ENCODE measurements around the gene PRR16.
"Not testable (repeated sequence)": the region's sequence is repeated elsewhere in the genome, so short reads cannot be mapped to it uniquely, and the experiment has no call there.

Gene PRR16

DNA sequence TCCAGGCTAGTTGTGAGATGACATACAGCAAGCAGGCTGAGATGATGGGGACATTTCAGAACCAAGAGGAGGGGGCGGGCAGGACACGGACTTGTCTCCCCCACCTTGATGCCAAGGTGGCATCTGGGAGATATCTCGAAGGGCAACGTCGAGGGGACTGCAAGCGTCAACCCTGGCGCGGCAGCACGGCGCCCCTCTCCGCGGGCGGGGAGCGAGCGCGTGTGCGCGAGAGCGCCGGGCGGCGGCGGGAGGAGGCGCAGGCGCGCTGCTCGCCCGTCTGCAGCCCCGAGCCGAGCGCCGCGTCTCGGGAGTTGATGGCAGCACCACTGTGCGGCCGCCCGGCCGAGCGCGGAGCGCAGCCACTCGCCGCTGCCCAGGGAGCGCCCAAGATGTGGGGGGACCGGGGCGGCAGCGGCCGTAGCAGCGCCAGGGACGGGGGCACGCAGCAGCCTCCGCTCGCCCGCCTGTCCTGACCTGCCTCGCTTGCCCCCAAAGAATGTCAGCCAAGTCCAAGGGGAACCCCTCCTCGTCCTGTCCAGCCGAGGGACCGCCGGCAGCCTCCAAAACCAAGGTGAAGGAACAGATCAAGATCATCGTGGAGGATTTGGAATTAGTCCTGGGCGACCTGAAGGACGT, at the start of gene PRR16:
TSS of gene PRR16 (plus strand) at position 310 of the 636 bp plus-strand sequence.
- DNase-seq (ENCODE audit: low read depth, low spot score), result no peak

DNA sequence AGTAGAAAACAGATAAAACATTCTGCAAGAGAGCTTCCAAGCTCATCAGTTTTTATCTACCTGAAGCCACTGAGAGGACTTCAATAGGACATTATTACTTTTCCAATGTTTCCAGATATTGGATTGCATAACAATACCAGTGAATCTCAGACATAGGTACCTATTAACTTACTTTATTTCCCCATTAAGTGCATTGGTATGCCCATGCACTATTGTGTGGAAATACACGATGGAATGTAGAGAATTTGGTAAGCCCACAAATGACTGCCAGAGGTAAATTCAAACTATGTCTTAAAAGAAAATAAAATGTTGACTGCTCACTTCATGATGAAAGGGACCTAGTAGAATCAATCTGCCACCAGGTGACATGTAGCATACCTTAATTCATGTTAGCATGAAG, 48.1 kb upstream of the PRR16 start:
- DNase-seq (ENCODE audit: low read depth, low spot score), result no peak

DNA sequence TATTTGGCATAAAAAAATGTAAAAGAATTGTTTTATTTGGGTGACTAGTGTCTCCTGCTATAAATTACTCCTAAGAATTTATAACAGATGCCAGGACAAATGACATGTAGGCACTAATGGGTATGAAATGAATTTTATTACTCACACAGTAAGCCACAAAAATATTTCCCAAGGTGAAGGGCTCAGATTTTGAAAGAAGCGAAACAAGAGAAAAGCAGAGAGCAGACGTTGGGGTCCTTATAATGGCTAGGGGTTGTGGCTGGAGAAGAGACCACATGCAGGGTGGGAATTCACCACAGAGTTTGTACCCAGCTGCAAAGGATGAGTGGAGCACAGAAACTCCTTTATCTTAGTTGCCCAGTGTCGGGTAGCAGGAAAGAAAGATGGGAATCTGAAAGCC, 45.0 kb upstream of the PRR16 start:
- no peak for DNase-seq (ENCODE audit: low read depth, low spot score)

DNA sequence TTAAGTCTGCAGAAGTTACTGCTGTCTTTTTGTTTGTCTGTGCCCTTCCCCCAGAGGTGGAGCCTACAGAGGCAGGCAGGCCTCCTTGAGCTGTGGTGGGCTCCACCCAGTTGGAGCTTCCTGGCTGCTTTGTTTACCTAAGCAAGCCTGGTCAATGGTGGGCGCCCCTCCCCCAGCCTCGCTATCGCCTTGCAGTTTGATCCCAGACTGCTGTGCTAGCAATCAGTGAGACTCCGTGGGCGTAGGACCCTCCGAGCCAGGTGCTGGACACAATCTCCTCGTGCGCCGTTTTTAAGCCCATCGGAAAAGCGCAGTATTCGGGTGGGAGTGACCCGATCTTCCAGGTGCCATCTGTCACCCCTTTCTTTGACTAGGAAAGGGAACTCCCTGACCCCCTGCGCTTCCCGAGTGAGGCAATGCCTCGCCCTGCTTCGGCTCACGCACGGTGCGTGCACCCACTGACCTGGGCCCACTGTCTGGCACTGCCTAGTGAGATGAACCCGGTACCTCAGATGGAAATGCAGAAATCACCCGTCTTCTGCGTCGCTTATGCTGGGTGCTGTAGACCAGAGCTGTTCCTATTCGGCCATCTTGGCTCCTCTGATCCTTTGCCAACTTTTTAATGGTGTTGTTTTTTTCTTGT, 37.3 kb upstream of the PRR16 start:
- not testable (repeated sequence) for DNase-seq (ENCODE audit: low read depth, low spot score)

DNA sequence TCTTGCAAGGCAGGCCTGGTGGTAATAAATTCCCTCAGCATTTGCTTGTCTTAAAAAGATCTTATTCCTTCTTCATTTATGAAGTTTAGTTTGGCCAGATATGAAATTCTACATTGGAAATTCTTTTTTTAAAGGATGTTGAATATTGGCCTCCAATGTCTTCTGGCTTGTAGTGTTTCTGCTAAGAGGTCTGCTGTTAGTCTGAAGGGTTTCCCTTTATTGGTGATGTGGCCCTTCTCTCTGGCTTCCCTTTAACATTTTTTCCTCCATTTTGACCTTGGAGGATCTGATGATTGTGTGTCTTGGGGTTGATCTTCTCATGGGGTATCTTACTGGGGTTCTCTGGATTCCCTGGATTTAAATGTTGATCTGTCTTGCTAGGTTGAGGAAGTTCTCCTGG, 33.5 kb upstream of the PRR16 start:
- DNase-seq (ENCODE audit: low read depth, low spot score), result no peak

DNA sequence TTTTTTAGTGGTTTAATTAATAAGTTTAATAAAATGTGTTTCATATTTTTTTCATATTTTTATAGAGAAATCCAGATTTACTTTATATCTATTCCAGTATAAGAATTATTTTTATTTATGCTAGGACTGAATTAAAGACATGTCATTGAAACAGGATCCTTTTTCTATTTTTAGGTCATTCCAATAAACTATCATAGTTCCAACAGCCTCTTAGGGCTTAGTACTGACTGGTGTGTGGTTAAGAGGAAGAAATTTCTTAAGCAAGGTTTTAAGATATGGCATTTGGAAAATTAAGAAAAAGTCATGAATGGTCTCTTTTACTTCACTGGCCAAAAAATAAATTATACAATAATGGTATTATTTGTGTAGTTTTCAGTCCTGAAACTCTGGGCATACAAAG, 31.2 kb upstream of the PRR16 start:
- no peak for DNase-seq (ENCODE audit: low read depth, low spot score)

DNA sequence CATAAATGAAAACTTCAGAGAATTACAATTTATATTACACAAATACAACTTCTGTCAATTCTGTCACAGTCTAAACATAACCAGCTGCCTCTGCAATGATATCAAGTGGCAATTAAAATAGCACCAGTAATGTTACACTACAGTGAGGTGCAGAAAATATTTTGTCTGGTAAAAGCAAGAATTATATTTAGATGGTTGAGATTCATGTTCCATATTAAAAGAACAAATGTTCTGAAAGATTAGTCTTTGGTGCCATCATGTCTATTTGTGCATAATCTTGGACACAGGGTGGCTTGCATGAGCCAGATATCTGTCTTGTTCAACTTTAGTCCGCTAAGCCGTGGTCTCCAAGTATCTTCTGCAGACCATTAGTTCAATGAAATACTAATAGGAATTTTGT, 29.0 kb upstream of the PRR16 start:
- DNase-seq (ENCODE audit: low read depth, low spot score), result no peak

DNA sequence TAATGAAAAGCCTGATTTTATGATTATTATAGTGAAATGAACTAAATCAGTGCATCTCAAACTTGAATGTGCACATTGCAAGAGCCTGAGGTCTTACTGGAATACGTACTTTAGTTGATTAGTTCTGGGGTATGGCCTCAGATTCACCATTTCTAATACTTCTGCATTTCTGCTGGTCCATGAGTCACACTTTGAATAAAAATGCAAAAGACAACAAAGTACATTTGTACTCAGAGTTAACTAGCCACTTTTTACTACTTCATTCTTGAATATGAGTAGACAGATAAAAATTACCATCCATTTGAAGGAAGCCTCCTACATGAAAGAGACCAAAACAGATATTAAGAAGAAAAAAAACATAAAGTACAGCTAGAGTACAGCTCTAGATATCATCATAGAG, 27.1 kb upstream of the PRR16 start:
- no peak for DNase-seq (ENCODE audit: low read depth, low spot score)

DNA sequence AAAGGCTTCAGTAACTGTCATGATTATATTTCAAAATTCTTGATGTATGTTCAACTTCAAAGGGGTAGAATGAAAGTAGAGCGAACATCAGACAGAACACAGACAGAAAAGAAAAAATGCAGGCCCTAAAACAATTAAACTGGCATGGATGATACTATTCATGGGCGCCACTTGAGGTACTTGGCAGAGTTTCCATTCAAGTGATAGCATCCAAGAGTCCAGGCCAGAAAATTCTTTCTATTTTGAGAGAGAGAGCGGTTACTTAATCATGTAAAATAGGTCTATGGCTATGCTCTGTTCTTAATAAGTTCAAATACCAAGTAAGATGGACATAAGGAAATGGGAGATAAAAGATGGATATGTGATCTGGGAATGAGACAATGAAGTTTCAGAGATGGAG, 21.4 kb upstream of the PRR16 start:
- no peak for DNase-seq (ENCODE audit: low read depth, low spot score)

DNA sequence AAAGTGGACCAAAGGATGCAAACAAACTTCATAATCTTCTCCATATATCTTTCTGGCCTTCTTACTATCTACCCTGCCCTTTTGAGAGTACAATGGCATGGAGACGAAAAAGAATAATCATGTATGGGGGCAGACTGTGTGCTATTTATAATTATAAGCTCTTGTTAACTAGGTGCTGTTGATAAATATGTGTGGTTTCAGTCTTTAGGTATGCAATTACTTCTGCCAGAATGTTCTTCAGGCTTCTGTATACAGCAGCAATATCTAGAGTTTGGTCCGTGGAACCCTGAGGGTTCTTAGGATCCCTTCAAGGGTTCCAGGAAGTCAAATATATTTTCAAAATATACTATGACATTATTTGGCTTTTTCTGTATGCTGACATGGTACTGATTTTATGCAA, 20.5 kb upstream of the PRR16 start:
- DNase-seq (ENCODE audit: low read depth, low spot score), result no peak

DNA sequence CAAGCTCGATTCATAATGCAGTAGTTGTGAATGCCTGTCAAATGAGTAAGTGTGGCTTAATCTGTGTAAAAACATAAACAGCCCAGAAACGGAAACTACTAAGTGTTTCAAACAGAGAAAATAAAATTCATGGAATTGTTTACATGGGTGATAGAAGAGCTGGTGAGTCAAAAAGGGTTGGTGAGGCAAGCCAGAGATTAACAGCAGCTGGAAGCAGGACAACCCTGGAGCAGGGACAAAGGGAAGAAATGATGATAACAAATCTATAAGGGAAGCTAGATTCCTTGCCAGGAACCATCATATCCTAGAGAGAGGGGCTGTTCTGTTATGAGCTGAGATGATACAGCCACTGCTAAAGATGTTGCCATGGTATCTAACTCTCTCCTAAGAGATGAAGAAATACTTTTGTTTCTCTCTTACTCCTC, 18.0 kb upstream of the PRR16 start:
- no peak for DNase-seq (ENCODE audit: low read depth, low spot score)

DNA sequence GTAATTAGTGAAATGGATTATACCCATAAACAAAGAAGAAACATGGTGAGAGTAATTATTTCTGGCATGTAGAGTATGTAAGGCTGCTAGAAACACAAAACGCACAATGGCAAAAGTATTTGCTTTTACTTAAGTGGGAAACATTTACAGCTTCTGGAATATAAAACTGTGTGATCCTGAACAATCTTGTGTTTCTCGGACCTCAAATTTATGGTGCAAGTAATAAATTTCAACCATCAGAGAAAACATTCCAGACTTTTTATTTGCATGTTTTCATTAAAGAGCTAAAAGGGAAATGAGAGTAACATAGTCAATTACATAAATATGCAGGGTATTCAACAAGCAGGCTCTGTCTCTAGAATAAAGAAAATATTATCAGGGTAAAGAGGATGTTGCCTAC, 17.2 kb upstream of the PRR16 start:
- no peak for DNase-seq (ENCODE audit: low read depth, low spot score)

DNA sequence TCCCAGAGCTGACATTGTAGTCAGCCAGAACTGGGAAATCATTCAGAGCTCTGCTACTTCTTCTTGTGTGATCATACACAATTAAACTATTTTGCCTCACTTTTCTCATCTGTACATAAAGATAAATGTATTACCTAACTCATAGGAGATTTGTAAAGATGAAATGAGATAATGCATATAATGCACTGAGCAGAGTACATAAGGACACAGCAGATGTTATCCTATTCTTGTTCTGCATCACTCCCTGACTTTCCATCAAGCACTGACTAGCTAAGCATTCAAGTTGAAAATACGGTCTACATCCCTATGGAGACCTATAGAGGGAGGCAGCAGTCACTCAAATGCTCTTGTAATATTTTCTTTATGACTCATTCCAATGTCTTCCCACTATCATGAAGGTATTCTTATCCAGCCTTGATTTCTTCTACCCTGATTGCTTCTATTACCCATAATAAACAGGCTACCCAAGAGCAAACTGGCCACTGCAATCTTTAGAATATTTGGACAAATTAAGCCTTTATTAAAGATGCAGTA, 16.3 kb upstream of the PRR16 start:
- DNase-seq (ENCODE audit: low read depth, low spot score), result no peak

DNA sequence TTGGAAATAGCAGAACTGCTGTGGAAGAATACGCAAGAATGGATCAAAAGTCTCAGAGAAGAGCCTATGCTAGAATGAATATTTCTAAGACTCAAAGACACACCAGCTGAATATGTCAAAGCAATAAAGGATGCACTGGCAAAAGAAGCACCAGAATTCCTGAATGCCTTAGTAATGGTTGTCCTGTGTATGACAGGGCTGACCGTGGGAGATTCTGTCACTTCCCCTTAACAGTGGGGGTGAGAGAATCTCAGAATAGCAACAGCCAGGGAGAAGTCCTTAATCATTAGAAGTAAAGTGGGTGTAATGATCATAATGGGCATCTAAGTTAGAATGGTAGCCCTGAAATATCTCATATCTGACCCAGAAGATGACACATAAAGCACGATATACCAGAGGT, 14.6 kb upstream of the PRR16 start:
- no peak for DNase-seq (ENCODE audit: low read depth, low spot score)

DNA sequence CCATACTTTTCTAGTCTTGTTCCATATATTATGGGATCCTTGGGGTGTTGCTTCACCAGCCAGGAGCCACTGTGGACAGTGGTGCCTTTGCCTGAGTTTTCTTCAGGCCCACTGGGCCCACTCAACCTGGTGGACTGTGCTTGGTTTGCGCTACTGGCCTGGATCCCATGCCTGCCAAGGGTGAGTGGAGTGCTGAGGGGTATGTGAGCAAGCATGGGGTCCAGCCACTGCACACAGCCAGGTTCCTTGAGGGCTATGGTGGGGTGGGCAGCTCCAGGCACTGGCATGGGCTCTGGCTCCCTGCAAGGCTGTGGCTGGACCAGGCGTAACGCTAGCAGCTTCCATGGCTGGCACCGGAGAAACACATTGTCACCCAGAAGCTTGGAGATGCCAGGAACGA, 13.2 kb upstream of the PRR16 start:
- no peak for DNase-seq (ENCODE audit: low read depth, low spot score)

DNA sequence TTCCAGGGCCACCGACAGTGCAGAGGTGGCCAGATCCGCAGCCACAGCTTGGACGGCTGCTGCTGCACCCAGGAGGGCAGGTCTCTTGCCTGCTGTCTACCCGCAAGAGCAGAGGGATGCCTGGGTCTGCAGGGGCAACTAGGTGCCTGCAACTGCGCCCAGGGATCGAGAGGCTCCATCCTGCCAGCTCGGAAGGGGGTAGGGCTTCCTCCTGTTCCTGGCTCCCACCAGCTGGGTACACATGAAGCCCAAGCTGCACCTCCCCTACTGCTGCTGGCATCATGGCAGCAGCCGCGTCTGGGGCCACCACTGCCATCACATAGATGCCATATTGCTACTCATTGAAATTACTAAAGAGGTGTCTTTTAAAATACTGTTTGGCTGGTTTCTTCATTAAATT, 12.7 kb upstream of the PRR16 start:
- DNase-seq (ENCODE audit: low read depth, low spot score), result no peak

DNA sequence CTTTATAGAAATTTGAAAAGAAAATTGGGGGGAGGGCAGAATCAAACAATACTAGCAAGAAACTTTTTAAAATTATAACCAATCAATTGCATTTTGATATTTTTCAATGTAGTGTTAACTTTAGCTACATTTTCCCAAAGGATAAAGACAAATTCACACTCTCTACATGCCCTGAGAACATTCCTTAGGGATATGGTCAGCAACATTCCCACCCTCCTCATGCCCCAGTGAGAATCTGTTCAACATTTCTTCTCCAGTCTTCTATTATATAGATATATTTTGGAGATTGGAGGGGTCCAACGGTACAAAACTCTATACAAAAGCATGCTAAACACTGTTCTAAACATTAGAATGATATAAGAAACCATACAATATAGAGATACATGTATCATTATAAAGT, 11.6 kb upstream of the PRR16 start:
- no peak for DNase-seq (ENCODE audit: low read depth, low spot score)

DNA sequence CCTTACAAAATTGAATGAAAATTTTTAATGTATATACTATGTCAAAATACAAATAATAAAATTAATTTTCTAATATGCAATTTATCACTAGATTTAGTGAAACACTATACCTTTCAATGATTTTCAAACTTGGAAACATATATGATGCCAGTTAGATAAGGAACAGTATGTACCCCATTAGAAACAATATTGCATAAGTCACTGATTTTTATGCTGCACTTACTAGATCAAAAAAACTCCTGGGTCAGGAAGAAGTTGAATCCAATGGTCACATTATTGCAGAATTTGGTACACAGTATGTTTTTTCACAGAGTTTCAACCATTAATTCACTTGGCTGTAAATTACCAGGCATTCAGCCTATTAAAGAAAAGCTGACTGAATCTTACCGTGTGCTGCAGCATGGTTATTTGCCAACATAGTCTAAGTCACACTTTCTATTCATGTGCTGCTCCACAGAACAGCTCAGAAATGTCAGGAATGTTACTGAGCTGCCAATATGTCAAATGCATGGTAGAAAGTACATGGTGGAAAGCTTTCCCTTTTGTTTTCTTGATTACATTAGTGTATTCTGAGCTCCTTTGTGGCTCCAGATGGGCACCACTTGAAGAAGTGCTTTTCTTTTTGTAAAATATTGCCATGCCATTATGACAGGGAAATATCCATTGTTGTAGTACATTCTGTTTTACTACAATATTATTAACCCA, 9.9 kb upstream of the PRR16 start:
- DNase-seq (ENCODE audit: low read depth, low spot score), result no peak

DNA sequence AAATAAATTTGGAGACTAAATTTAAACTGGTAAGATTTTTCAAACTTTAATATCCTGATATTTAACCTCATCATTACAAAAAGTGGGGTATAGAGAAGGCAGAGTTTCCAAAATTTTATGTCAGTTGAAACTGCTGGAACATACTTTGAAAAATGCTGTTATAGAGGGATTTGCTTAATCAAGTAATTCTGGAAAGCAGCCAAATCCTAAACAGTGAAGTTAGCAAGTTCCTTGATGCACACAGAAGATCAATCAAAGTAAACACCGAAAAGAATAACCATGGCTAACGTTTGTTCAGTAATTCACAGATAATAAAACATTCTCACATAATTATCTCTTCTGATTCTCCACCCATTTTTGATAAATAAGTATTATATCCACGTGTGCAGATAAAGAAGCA, 8.1 kb upstream of the PRR16 start:
- DNase-seq (ENCODE audit: low read depth, low spot score), result no peak

DNA sequence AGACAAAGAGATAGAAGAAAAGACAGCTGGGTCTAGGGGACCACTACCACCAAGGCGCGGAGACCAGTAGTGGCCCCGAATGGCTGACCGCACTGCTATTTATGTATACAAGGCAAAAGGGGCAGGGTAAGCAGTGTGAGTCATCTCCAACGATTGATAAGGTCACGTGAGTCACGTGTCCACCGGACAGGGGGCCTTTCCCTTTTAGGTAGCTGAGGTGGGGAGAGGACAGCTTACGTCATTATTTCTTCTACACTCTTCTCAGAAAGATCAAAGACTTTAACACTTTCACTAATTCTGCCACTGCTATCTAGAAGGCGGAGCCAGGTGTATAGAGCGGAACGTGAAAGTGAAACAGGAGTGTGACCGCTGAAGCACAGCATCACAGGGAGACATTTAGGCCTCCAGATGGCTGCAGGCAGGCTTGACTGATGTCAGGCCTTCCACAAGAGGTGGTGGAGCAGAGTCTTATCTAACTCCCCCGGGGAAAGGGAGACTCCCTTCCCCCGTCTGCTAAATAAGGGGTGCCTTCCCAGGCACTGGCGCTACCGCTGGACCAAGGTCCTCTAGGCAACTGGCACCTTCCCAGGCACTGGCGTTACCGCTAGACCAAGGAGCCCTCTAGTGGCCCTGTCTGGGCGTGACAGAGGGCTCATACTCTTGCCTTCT, 6.1 kb upstream of the PRR16 start:
- no peak for DNase-seq (ENCODE audit: low read depth, low spot score)

DNA sequence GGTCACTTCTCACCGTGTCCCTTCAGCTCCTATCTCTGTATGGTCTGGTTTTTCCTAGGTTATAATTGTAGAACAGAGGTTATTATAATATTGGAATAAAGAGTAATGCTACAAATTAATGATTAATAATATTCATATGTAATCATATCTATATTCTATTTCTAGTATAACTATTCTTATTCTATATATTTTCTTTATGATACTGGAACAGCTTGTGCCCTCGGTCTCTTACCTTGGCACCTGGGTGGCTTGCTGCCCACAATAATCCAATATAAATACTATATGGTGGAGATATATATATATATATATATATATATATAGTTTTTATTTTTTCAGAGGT, 5.6 kb upstream of the PRR16 start:
- not testable (repeated sequence) for DNase-seq (ENCODE audit: low read depth, low spot score)

DNA sequence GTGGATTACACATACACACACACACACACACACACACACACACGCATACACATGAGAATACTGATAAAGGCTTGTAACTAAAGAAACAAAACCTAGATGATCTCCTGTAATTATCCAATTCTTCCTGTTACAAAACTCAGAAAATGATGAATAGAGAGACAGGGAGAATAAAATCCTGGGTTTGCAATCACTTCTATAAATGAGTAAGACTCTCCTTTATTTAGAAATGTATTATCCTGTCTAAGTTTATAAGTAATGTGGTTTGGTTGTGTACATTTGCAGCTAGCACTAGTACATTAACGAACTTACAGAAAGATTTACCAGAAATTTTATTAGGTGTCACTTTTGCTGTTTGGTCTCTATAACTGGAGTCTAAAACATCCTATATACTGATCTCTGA, 2.8 kb upstream of the PRR16 start:
- no peak for DNase-seq (ENCODE audit: low read depth, low spot score)

Measured in activated CD4-positive, CD25-positive, alpha-beta regulatory T cell treated with anti-CD3 and anti-CD28 coated beads, Interleukin-2, amount 50 U/mL, for 16 hours (primary cell).